H9 (cell line): ENCODE results near the gene THSD7A. TPM values are rescaled to one million over a fixed set of nuclear protein-coding genes. Genes with fewer than 3 reads are reported as not detected.

Experiments used
- DNase-seq: peaks from one replicate; pipeline ENCODE4 v3.0.0-alpha.2; 2017
- H2AFZ ChIP-seq: one replicate; pipeline ENCODE4 v1.6.1; 2013; ENCODE audit warnings: mild to moderate bottlenecking, low read length, control low read depth, moderate library complexity
- H2AK5ac ChIP-seq: 2 replicates; pipeline ENCODE4 v1.6.1; 2013; ENCODE audit warnings: low read length, control low read depth, mixed read lengths; ENCODE audit not compliant: insufficient read length
- H2BK120ac ChIP-seq: one replicate; pipeline ENCODE4 v1.6.1; 2013; ENCODE audit warnings: low read depth, mild to moderate bottlenecking, low read length, control low read depth, inconsistent platforms; ENCODE audit not compliant: poor library complexity, severe bottlenecking
- H2BK12ac ChIP-seq: 2 replicates; pipeline ENCODE4 v1.6.1; 2013; ENCODE audit warnings: low read length, control low read depth, mixed read lengths, low read depth; ENCODE audit not compliant: insufficient read length
- H2BK15ac ChIP-seq: 2 replicates; pipeline ENCODE4 v1.6.1; 2013; ENCODE audit warnings: low read depth, low read length, control low read depth
- H2BK20ac ChIP-seq: one replicate; pipeline ENCODE4 v1.6.1; 2013; ENCODE audit warnings: low read depth, mild to moderate bottlenecking, low read length, control low read depth, inconsistent platforms; ENCODE audit not compliant: poor library complexity, severe bottlenecking
- H2BK5ac ChIP-seq: 2 replicates; pipeline ENCODE4 v1.6.1; 2013; ENCODE audit warnings: low read length, control low read depth, mixed read lengths; ENCODE audit not compliant: insufficient read length
- H3K14ac ChIP-seq: 2 replicates; pipeline ENCODE4 v1.6.1; 2013; ENCODE audit warnings: low read length, control low read depth; ENCODE audit not compliant: insufficient read depth
- H3K18ac ChIP-seq: 2 replicates; pipeline ENCODE4 v1.6.1; 2013; ENCODE audit warnings: low read depth, mild to moderate bottlenecking, mixed read lengths, low read length, control low read depth; ENCODE audit not compliant: insufficient read length
- H3K23ac ChIP-seq: 2 replicates; pipeline ENCODE4 v1.6.1; 2013; ENCODE audit warnings: low read length, control low read depth, mixed read lengths, low read depth; ENCODE audit not compliant: insufficient read length
- H3K23me2 ChIP-seq: 2 replicates; pipeline ENCODE4 v1.6.1; 2013; ENCODE audit warnings: low read depth, mild to moderate bottlenecking, mixed read lengths, low read length, control low read depth; ENCODE audit not compliant: insufficient read length, poor library complexity, severe bottlenecking
- H3K27ac ChIP-seq: 2 replicates; pipeline ENCODE4 v1.5.1; 2013; ENCODE audit warnings: low read length, control low read depth, mixed read lengths, low read depth; ENCODE audit not compliant: insufficient read length
- H3K27me3 ChIP-seq: 2 replicates; pipeline ENCODE4 v1.6.1; 2013; ENCODE audit warnings: low read length, control low read depth, inconsistent platforms; ENCODE audit not compliant: insufficient read depth
- H3K4ac ChIP-seq: 2 replicates; pipeline ENCODE4 v1.6.1; 2013; ENCODE audit warnings: low read depth, mild to moderate bottlenecking, control low read depth, inconsistent platforms, low read length, moderate library complexity
- H3K4me1 ChIP-seq: 2 replicates; pipeline ENCODE4 v1.6.1; 2013; ENCODE audit warnings: low read length, control low read depth, inconsistent platforms; ENCODE audit not compliant: insufficient read depth
- H3K4me2 ChIP-seq: 2 replicates; pipeline ENCODE4 v1.6.1; 2013; ENCODE audit warnings: low read length, control low read depth, mixed read lengths; ENCODE audit not compliant: insufficient read length, insufficient read depth
- H3K56ac ChIP-seq: 2 replicates; pipeline ENCODE4 v1.6.1; 2013; ENCODE audit warnings: low read depth, mild to moderate bottlenecking, mixed read lengths, low read length, control low read depth; ENCODE audit not compliant: insufficient read length
- H3K79me1 ChIP-seq: 2 replicates; pipeline ENCODE4 v1.6.1; 2013; ENCODE audit warnings: low read depth, mild to moderate bottlenecking, moderate library complexity, low read length, control low read depth, inconsistent platforms; ENCODE audit not compliant: insufficient read depth, poor library complexity, severe bottlenecking
- H3K79me2 ChIP-seq: 2 replicates; pipeline ENCODE4 v1.6.1; 2013; ENCODE audit warnings: low read length, control low read depth, inconsistent platforms; ENCODE audit not compliant: insufficient read depth
- H3K9ac ChIP-seq: 2 replicates; pipeline ENCODE4 v1.6.1; 2013; ENCODE audit warnings: low read length, control low read depth, mixed read lengths; ENCODE audit not compliant: insufficient read length; ENCODE audit errors: extremely low read depth
- H3K9me3 ChIP-seq: one replicate; pipeline ENCODE4 v1.6.1; 2013; ENCODE audit warnings: low read depth, low read length, inconsistent platforms; ENCODE audit not compliant: control insufficient read depth
- H3T11ph ChIP-seq: one replicate; pipeline ENCODE4 v1.6.1; 2013; ENCODE audit warnings: mild to moderate bottlenecking, low read length, control low read depth, inconsistent platforms
- H4K20me1 ChIP-seq: one replicate; pipeline ENCODE4 v1.6.1; 2013; ENCODE audit not compliant: control insufficient read depth, insufficient read length, insufficient read depth
- H4K5ac ChIP-seq: 2 replicates; pipeline ENCODE4 v1.6.1; 2013; ENCODE audit warnings: low read depth, mild to moderate bottlenecking, mixed read lengths, low read length, control low read depth; ENCODE audit not compliant: insufficient read length
- H4K8ac ChIP-seq: replicated peaks from 2 replicates; pipeline ENCODE4 v1.6.1; 2013; ENCODE audit warnings: low read length, control low read depth, mixed read lengths, low read depth; ENCODE audit not compliant: insufficient read length
- H4K91ac ChIP-seq: 2 replicates; pipeline ENCODE4 v1.6.1; 2013; ENCODE audit warnings: low read depth, mild to moderate bottlenecking, moderate library complexity, mixed read lengths, low read length, control low read depth; ENCODE audit not compliant: insufficient read length
- H3K27ac Mint-ChIP-seq, 3 experiments: 2 replicates in 2 of 3; 3 replicates in 1 of 3; pipeline ENCODE4 v1.8.0; 2020 to 2021; ENCODE audit warnings: mixed read lengths in 3 of 3, mild to moderate bottlenecking in 1 of 3, moderate library complexity in 1 of 3
- H3K27me3 Mint-ChIP-seq: 2 replicates; pipeline ENCODE4 v1.8.0; 2021; ENCODE audit warnings: low read depth, mild to moderate bottlenecking, moderate library complexity, mixed read lengths
- H3K36me3 Mint-ChIP-seq, 3 experiments: 2 replicates in 2 of 3; 3 replicates in 1 of 3; pipeline ENCODE4 v1.8.0; 2020 to 2021; ENCODE audit warnings: low read depth in 3 of 3, mixed read lengths in 3 of 3; ENCODE audit not compliant: insufficient read depth in 1 of 3
- H3K4me1 Mint-ChIP-seq, 2 experiments: 2 replicates each; pipeline ENCODE4 v1.8.0; 2020; ENCODE audit warnings: mixed read lengths in 2 of 2
- H3K4me3 Mint-ChIP-seq, 2 experiments: 2 replicates in 1 of 2; 3 replicates in 1 of 2; pipeline ENCODE4 v1.8.0; 2020 to 2021; ENCODE audit warnings: mild to moderate bottlenecking in 2 of 2, mixed read lengths in 2 of 2, moderate library complexity in 1 of 2
- H3K9me3 Mint-ChIP-seq, 2 experiments: 2 replicates in 1 of 2; 3 replicates in 1 of 2; pipeline ENCODE4 v1.8.0; 2020; ENCODE audit warnings: mild to moderate bottlenecking in 2 of 2, mixed read lengths in 2 of 2, moderate library complexity in 1 of 2
- WGBS: extraction: QIAGEN DNeasy Blood & Tissue Kit; methylation state at CpG from one replicate; pipeline ENCODE4 v1.1.7; 2013; ENCODE audit warnings: missing lambda C conversion rate, low lambda C conversion rate, mixed read lengths; ENCODE audit not compliant: insufficient read length; ENCODE audit errors: extremely low coverage; 5-methylcytosine and 5-hydroxymethylcytosine counted together
- total RNA-seq: library from RNA; stranded (reverse); gene quantifications from 2 replicates; pipeline ENCODE4 v1.2.1, GENCODE V29; 2021
- TF ChIP-seq, protein P1 (sequence below): fragments of 200-600 bp; sonication (generic); conservative IDR thresholded peaks from 3 replicates; pipeline ENCODE4 v1.8.0; 2021; ENCODE audit warnings: antibody characterized with exemption, mild to moderate bottlenecking

Gene THSD7A
- total RNA-seq, 1 experiment from 2014 or later: 0.42 TPM

DNA sequence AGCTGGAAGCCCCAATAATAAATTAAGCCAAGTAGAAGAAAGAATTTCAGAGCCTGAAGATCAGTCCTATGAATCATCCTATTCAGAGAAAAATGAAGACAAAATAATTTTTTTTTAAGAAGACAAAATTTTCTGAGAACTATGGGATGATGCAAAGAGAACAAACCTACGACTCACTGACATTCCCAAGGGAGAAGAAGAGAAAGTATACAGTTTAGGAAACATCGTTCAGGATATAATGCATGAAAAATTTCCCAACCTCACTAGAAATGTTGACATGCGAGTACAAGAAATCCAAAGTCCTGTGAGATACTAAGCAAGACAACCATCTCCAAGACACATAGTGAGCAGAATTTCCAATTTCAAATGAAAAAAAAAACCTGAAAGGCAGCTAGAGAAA lies 150.5 kb downstream of the THSD7A start:
- no peak for DNase-seq
- no peak overlapping the region for H2BK20ac ChIP-seq
- no peak overlapping the region for H2BK15ac ChIP-seq
- TF ChIP-seq, protein P1, sequence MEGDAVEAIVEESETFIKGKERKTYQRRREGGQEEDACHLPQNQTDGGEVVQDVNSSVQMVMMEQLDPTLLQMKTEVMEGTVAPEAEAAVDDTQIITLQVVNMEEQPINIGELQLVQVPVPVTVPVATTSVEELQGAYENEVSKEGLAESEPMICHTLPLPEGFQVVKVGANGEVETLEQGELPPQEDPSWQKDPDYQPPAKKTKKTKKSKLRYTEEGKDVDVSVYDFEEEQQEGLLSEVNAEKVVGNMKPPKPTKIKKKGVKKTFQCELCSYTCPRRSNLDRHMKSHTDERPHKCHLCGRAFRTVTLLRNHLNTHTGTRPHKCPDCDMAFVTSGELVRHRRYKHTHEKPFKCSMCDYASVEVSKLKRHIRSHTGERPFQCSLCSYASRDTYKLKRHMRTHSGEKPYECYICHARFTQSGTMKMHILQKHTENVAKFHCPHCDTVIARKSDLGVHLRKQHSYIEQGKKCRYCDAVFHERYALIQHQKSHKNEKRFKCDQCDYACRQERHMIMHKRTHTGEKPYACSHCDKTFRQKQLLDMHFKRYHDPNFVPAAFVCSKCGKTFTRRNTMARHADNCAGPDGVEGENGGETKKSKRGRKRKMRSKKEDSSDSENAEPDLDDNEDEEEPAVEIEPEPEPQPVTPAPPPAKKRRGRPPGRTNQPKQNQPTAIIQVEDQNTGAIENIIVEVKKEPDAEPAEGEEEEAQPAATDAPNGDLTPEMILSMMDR: no peak
- Mint-ChIP-seq H3K27me3 (no peaks in the 10 kb centered on the region), H3K4me1 (no peaks in the 10 kb centered on the region), H3K9me3 (peaks cover 46% of the 10 kb centered on the region in 2 experiments), H3K27ac (no peak overlapping the region), H3K4me3 (no peak overlapping the region), H3K36me3 (peaks cover 7 to 38% (median 17%) of the 10 kb centered on the region in 3 experiments)
- no peak overlapping the region for H3K56ac ChIP-seq
- H3K18ac ChIP-seq: no peak overlapping the region
- H3K27ac ChIP-seq: no peak overlapping the region
- no peak overlapping the region for H2AFZ ChIP-seq
- no peaks in the 10 kb centered on the region for H3K27me3 ChIP-seq
- no peak overlapping the region for H2BK5ac ChIP-seq
- WGBS: no CpG with 5 or more reads among the region's 3 CpGs
- H3K4me1 ChIP-seq: no peaks in the 10 kb centered on the region
- H3K79me1 ChIP-seq: no peaks in the 10 kb centered on the region
- H3K9ac ChIP-seq: no peak overlapping the region
- H2AK5ac ChIP-seq: no peak overlapping the region
- H3K9me3 ChIP-seq: no peaks in the 10 kb centered on the region
- no peaks in the 10 kb centered on the region for H3K79me2 ChIP-seq
- H3K4ac ChIP-seq: no peak overlapping the region
- H4K91ac ChIP-seq: no peak overlapping the region
- H3K23ac ChIP-seq: no peak overlapping the region
- H2BK120ac ChIP-seq: no peak overlapping the region
- no peaks in the 10 kb centered on the region for H4K20me1 ChIP-seq
- no peak overlapping the region for H2BK12ac ChIP-seq
- no peaks in the 10 kb centered on the region for H3K23me2 ChIP-seq
- no peak overlapping the region for H3T11ph ChIP-seq
- H4K8ac ChIP-seq: no peak overlapping the region
- no peak overlapping the region for H4K5ac ChIP-seq
- H3K4me2 ChIP-seq: no peak overlapping the region
- H3K14ac ChIP-seq: no peak overlapping the region
